Pancreas (tissue), 10 donors: ENCODE results near the gene PAX3. TPM values are rescaled to one million over a fixed set of nuclear protein-coding genes. Genes with fewer than 3 reads are reported as not detected.

Experiments
- ATAC-seq, 4 donors: fragments of 200-7000 bp; cut with Tn5 transposase; one replicate each; pipeline versions ENCODE4 v1.8.0 to v1.9.1; 2020; ENCODE audit warnings: mild to moderate bottlenecking in 4 of 4, moderate library complexity in 4 of 4
- DNase-seq, 6 donors: peaks; one replicate each; pipeline ENCODE4 v3.0.0-alpha.2; 2020
- FAIRE-seq: peaks from 2 replicates; lab custom pipeline; 2012; peaks lifted over from hg19 to GRCh38; lab: Jason Lieb, UNC
- H3K27ac ChIP-seq, 4 donors: fragments of 200-600 bp; sonication (generic); 1 replicate in 3 of 4; 2 replicates in 1 of 4; pipeline versions ENCODE4 v1.5.0 to v1.8.0; 2020
- H3K27me3 ChIP-seq, 4 donors: fragments of 200-600 bp; one replicate each; pipeline ENCODE4 v1.8.0; 2021
- H3K36me3 ChIP-seq, 3 donors: fragments of 200-600 bp; sonication (generic) in 1 of 3; one replicate each; pipeline versions ENCODE4 v1.5.0 to v1.8.0; 2020 to 2021
- H3K4me1 ChIP-seq, 3 donors: fragments of 200-600 bp; one replicate each; pipeline ENCODE4 v1.8.0; 2021
- H3K4me3 ChIP-seq, 4 donors: fragments of 200-600 bp; sonication (generic) in 2 of 4; one replicate each; pipeline versions ENCODE4 v1.5.0 to v1.8.0; 2020 to 2021
- H3K9me3 ChIP-seq, 4 donors: fragments of 200-600 bp; one replicate each; pipeline ENCODE4 v1.8.0; 2021
- CTCF ChIP-seq, 4 donors: fragments of 200-600 bp; sonication (generic) in 3 of 4; IDR thresholded peaks; one replicate each; pipeline versions ENCODE4 v1.5.0 to v1.8.0; 2021; ENCODE audit warnings: antibody characterized with exemption in 4 of 4
- WGBS, 2 donors: extraction: QIAGEN DNeasy Blood & Tissue Kit; methylation state at CpG; one replicate each; pipeline ENCODE4 v1.1.7; 2013; 5-methylcytosine and 5-hydroxymethylcytosine counted together
- intact Hi-C, 3 donors: fragments of 100-400 bp; cut with DNase I; formaldehyde crosslinking; loops; one replicate each; pipeline versions ENCODE4 v1.11.1 to v1.14.2; 2022
- polyA plus RNA-seq, 2 donors: library from polyadenylated mRNA; stranded (reverse); fragments of 200-250 nt; gene quantifications; one replicate each; pipeline ENCODE4 v1.2.3, GENCODE V29; 2013
- total RNA-seq, 6 donors: library from RNA; stranded (reverse); fragmentation: NEBNext Ultra II Directional in 4 of 6; extraction: Animal tissue kit (Norgen Biotek cat#: 25700) in 4 of 6; gene quantifications; one replicate each; pipeline versions ENCODE4 v1.2.1 to v1.2.4, GENCODE V29; 2021 to 2023
- donor health status: healthy with polysubstance abuse.
- donor health status: DM: no; HTN: no; CAD: no; lungs with moderate emphysema.
- donor health status: DM: no; HTN: no; CAD: no.
- donor health status: control.
- donor health status: control.
- donor health status: Bipolar disorder and iron deficiency.
- donor health status: DM: yes; HTN: yes; CAD: no.
- donor health status: DM: no; HTN: no; CAD: no.
- donor health status: DM: no; HTN: no; CAD: no.
- donor health status: DM: yes; HTN: yes; CAD: no.

Gene PAX3
- total and polyA plus RNA-seq, 8 donors = not detected

GRCh38 chr2:222334914-222335313 is 36.1 kb upstream of the PAX3 start:
- DNase-seq = no peak
- H3K4me1 ChIP-seq = no peaks in the 10 kb centered on the region
- intact Hi-C loops = no loop called here
- H3K27ac ChIP-seq = no peak overlapping the region
- FAIRE-seq = no peak
- no peaks in the 10 kb centered on the region for H3K36me3 ChIP-seq
- H3K4me3 ChIP-seq = no peak overlapping the region
- ATAC-seq = no peak
- H3K9me3 ChIP-seq = peaks cover 0 to 1% (median 0%) of the 10 kb centered on the region in 4 donors
- no peaks in the 10 kb centered on the region for H3K27me3 ChIP-seq
- TF ChIP-seq CTCF (IDR thresholded peaks at IDR 0.05) = no peak
- WGBS, 2 donors = 71 to 92% methylated on average over 2 of the region's 2 CpGs

DNA sequence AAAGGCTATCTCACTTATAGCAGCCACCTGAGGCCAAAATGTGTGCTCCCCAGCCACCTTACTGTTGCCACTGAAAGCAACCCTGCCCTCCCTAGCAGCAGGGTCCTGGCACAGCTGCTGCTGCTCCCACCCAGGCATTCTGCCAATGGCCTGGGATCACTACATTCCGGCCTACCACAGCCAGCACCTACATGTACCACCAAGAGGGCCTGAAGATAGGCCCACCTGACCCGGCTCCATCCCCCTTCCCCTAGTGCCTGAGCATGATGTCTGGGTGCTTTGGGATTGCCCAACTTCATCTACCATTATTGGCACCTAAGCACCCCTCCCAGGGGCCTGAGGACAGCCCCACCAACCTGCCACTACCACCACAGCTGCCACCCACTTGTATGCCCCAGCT is 34.6 kb upstream of the PAX3 start:
- FAIRE-seq (no peak), ATAC-seq (no peak), DNase-seq (peak in 1 of 6 donors; percentile 34)
- Histone ChIP-seq H3K27me3 (no peaks in the 10 kb centered on the region), H3K27ac (no peak overlapping the region), H3K9me3 (peaks cover 0 to 5% (median 0%) of the 10 kb centered on the region in 4 donors), H3K36me3 (no peaks in the 10 kb centered on the region), H3K4me3 (no peak overlapping the region), H3K4me1 (no peaks in the 10 kb centered on the region)
- no peak for TF ChIP-seq CTCF (IDR thresholded peaks at IDR 0.05)
- WGBS, 2 donors = 72 to 85% methylated on average over 2 of the region's 2 CpGs
- intact Hi-C loops = no loop called here

- Histone ChIP-seq H3K36me3 (no peaks in the 10 kb centered on the region), H3K4me3 (no peak overlapping the region), H3K27ac (no peak overlapping the region), H3K4me1 (no peaks in the 10 kb centered on the region), H3K27me3 (no peaks in the 10 kb centered on the region), H3K9me3 (peaks cover 0 to 5% (median 0%) of the 10 kb centered on the region in 4 donors)
- WGBS, 2 donors = 69 to 81% methylated on average over 4 of the region's 4 CpGs
- no peak for ATAC-seq
- FAIRE-seq = no peak
- TF ChIP-seq CTCF (IDR thresholded peaks at IDR 0.05) = no peak
- DNase-seq = no peak
- intact Hi-C loops = no loop called here
These were observed 33.3 kb upstream of the PAX3 start for GRCh38 chr2:222332116-222332515.

- Histone ChIP-seq H3K27ac (no peak overlapping the region), H3K36me3 (no peaks in the 10 kb centered on the region), H3K9me3 (peaks cover 0 to 5% (median 0%) of the 10 kb centered on the region in 4 donors), H3K27me3 (no peaks in the 10 kb centered on the region), H3K4me3 (no peak overlapping the region), H3K4me1 (no peaks in the 10 kb centered on the region)
- ATAC-seq = no peak
- intact Hi-C loops = no loop called here
- TF ChIP-seq CTCF (IDR thresholded peaks at IDR 0.05) = no peak
- 65 to 71% methylated on average over 4 of the region's 4 CpGs for WGBS, 2 donors
- DNase-seq = no peak
- FAIRE-seq = no peak
These were observed 32.1 kb upstream of the PAX3 start for GRCh38 chr2:222330910-222331309.

DNA sequence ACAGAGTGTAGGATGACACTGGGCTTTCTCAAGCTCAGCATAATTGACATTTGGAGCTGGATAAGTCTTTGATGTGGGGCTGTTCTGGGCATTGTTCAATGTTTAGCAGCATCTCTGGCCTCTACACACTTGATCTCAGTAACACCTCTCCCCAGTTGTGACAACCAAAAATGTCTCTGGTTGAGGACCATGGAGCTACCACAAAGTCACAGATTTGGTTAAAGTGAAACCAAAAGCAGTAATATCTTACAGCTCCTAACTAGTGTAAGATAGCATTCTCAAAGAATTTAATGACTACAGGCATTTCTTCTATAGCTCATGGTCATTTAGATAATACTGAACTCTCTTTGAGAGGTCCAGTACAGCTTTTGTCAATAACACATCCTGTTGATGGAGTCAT is 23.4 kb upstream of the PAX3 start:
- Histone ChIP-seq H3K27ac (no peak overlapping the region), H3K36me3 (no peaks in the 10 kb centered on the region), H3K27me3 (peaks cover 0 to 4% (median 2%) of the 10 kb centered on the region in 4 donors), H3K4me3 (no peak overlapping the region), H3K9me3 (no peaks in the 10 kb centered on the region), H3K4me1 (peaks cover 0 to 5% (median 0%) of the 10 kb centered on the region in 3 donors)
- no peak for DNase-seq
- TF ChIP-seq CTCF (IDR thresholded peaks at IDR 0.05) = no peak
- no peak for ATAC-seq
- intact Hi-C loops = no loop called here
- no peak for FAIRE-seq
